ENCODE data around the gene RGS7BP.

GRCh38 chr5:64457846-64458245 lies 48.0 kb upstream of the RGS7BP start:
- TF ChIP-seq CTCF (IDR thresholded peaks at IDR 0.05) (no peak), POLR2A (IDR thresholded peaks at IDR 0.05) (no peak), POLR2AphosphoS5 (IDR thresholded peaks at IDR 0.05; ENCODE audit: insufficient read depth in 1 of 2, low read depth in 1 of 2) (no peak)

Data from vagina (tissue), 2 donors.